Urothelium cell line (cell line): ENCODE results near the gene ROCK2.

ENCODE experiments used
- DNase-seq: peaks from one replicate; pipeline ENCODE4 v3.0.0; 2011; ENCODE audit warnings: low spot score, mixed read lengths
- FAIRE-seq: peaks from 2 replicates; lab custom pipeline; 2011; peaks lifted over from hg19 to GRCh38; lab: Jason Lieb, UNC

Gene ROCK2

DNA sequence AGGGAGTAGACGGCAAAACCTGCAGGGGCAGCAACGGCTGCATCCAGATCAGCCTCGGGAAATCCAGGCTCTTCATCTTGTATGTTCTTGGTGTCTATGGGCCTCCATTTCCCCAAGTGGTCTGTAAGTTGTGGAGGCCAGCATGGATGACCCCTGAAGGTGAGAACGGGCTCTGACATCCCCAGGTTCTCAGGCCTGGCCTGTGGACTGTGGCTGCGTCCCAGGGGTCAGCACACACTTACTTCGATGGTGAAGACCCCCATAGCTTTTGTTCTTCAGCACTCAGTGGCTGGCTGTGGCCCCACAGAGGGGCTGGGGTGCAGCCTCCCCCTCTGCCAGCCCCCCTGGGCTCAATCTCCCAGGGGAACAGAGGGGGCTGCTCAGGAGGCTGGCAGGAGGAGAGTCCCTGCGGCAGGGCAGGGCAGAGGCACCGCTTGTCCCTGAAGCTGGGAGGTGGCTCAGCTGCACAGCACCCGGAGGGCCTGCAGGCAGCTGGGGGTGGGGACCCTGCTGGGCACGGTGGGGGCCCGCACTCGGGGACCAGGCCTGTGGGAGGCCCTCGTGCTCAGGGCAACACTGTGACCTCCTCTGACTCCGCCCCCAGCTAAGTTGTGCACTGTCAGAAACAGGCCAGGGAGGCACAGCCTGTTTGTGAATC, 185.4 kb downstream of the ROCK2 start:
- DNase-seq (no peak), FAIRE-seq (no peak)

DNA sequence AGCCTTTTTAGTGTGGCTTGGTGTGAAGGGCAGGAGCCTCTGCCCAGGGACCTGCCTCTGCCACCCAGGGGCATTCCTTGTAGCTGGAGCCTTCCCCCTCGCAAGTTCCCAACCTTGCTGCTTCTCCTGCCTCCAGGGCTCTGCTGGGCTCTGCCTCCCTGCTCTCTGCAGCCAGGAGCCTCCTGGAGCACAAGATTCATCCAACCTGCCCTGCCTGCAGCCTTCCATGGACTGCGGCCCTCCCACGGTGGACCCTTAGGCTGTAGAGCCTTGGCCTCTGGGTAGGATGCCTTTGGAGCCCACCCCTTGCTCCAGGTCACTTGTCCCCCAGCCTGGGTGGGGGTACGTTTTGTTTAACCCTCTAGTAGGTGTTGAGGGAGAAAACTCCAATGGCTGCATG, 186.7 kb downstream of the ROCK2 start:
- DNase-seq (no peak), FAIRE-seq (no peak)

DNA sequence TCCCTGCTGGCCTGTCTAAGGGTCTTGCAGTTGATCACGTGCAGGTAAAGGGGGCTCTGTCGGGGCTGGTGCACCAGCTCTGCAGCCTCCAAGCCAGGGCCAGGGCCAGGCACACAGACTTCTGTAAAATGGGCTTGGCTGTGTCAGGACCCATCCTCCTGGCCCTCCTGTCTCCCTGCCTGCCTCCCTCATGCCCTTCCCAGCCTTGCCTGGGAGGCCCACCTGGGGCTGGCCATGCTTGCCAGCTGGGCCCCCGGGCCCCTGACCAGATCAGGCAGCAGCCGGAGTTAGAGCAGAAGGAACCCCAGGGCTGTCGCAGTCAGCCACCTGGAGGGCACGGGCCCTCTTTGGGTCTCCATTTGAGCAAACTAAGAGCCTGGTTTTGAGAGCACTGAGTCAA, 187.1 kb downstream of the ROCK2 start:
- DNase-seq (no peak), FAIRE-seq (no peak)

DNA sequence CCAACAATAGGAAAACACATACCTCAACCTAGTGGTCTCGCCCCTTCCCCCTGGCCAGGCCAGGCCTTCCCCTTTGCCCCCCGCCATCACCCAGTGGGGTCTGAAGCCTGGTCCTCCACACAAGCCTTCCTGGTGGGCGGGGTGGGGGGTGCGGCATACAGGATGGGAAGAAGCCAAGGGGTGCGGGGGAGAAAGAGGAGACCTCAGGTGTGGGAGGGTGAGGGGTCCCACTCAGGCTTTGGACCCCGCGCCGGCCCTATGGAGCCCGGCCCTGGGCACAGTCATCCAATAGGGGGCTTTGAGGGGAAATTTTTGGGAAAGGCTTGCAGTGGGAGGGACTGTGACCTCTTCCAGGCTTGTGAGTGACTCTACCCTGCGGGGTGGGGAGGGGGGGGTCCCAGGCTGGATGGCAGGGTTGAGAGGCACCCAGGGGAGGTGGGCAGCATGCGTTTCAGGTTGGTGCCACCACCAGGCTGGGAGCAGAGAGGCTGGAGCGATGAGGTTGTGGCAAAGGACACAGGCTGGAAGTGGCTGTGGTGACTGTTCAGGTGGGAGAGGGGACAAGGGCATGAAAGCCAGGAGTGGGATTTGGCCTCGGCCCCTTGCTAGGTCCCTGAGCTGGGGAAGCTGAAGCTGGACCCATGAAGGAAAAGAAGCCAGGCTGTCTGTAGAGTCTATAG, 187.9 kb downstream of the ROCK2 start:
- no peak for FAIRE-seq

DNA sequence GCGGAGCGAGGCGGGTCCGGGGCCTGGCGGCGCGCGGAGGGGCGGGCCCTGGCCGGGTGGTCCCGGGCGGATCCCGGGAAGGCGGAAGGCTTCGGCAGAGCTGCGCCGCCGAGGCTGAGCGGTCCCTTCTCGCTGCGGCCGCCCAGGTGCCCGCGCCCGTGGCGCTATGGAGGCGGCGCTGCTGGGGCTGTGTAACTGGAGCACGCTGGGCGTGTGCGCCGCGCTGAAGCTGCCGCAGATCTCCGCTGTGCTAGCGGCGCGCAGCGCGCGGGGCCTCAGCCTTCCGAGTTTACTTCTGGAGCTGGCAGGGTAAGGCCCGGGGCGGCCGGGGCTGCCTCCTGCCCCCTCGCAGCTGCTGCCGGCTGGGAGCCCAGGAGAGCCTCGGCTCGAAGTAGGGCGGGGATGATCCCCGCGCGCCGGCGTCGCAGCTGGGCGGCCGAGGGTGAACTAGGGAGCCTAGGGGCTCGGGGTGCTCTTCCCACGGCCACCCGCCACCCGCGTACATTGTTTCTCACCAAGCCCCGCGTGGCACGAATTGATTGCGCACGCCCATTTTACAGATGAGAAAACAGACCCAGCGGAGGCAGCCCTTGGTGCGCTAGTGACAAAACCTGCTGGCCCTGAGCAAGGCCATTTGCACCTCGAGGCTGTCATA, 188.9 kb downstream of the ROCK2 start, which contains the start of gene SLC66A3:
TSS of gene SLC66A3 (plus strand) at position 87 of the 655 bp plus-strand sequence. CDS start at position 167, 80 bp downstream.
- FAIRE-seq (no peak), DNase-seq (no peak)

More for the DNA sequence above, 187.9 kb downstream of the ROCK2 start:
- DNase-seq: no peak

DNA sequence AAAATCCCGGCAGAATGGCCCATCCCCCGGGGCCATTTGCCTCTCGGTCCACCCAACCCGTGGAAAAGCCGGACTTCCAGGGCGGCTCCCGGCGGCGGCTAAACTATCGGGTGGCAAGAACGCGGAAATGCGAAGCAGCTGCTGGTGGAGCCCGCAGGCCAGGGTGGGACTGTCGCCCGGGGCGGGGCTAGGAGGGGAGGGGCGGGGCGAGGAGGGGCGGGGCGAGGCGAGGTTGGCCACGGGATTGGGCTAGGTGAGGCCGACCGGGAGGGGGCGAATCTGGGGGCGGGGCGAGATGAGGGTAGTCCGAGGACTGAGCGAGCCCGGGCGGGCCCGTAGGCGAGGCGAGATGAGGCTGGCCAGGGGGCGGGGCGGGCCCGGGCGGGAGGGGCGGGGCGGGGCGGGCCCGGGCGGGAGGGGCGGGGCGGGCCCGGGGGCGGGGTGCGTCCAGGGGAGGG, 189.5 kb downstream of the ROCK2 start:
- peak; percentile 98 for FAIRE-seq
- DNase-seq: peak; percentile 100

DNA sequence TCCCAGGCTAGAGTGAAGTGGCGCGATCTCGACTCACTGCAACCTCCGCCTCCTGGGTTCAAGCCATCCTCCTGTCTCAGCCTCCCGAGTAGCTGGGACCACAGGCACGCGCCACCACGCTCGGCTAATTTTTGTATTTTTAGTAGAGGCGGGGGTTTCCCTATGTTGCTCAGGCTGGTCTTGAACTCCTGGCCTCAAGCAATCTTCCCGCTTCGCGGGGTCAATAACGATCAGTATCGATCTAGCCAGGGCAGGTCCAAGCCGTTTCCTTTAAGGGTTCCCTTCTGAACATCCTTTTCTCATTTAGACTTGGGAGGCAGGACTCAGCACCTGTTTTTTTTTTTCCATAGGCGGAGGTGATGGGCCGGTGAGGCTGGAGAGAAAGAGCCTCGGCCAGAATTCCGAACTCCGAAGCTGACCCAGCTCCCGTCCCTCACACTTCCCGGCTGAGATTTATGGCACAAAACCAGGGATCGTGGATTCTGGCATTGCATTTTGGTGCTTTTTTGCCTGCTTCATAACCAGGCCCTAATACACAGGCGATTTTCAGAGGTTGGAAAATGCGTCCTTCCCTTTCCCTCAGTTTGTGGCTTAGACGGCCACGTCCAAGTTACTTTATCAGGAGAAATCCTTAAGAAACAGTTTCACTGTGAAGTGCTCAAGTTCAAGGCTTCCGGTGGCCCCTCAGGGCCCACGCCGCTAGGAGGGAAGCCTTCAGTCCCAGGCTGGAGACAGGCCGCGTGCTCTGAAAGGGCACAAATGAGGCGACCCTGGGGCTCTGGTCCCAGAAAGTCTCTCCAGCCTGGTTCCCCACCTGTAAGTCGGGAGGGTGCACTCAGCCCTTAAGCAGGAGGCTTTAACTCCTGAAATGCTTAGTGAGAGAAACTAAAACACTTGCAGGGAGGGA, 190.2 kb downstream of the ROCK2 start:
- FAIRE-seq: no peak
- no peak for DNase-seq

DNA sequence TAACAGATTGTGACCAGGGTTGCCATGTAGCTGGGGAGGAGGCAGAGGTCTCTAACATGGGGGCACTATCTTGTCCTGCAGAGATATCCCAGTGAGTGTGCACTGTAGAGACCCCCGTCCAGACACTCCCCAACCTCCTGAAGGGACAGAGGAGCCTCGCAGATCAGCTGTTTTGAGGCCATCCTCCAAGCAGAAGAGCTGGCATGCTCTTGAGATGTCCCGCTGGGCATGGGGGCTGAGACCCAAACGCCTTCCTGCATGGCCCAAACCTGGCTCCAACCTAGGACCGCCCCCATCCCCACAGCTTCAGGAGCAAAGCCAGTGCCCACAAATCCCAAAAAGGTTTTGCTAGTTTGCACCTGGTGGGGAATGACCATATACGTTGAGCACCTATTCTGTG, 191.8 kb downstream of the ROCK2 start:
- DNase-seq (no peak), FAIRE-seq (peak; percentile 56)

DNA sequence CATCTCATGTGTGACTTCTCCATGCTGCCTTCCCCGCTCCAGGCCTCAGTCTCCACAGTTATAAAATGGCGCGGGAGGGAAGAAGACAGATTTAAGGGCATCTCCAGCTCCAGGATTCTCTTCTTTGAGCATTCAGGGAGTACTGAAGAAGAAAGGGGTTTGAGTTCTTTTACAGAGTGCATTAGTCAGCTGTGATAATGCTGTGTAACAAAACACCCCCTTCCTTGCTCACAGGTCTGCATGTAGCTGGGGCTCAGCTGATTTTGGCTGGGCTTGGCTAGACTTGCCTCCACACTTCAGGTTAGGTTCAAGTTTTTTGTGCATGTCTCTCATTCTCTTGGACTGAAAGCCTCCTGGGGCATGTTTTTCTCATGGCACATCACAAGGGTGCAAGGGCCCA, 197.2 kb downstream of the ROCK2 start:
- FAIRE-seq (no peak), DNase-seq (no peak)

DNA sequence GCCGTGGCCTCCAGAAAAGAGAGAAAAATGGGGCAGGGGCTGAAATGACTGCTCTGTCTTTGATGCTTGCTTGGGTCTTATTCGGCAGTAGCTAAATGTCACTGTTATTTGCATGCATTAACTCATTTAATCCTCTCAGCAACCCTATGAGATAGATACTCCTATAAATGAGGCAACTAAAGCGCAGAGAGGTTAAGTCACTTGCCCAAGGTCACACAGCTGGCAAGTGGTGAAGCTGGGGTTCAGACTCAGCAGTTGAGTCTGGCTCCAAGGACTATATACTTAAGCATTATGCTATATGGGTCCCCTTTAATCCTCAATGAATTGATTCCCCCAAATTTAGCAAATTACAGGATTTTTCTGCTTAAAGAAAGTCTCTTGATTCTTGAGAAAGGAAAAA, 198.4 kb downstream of the ROCK2 start:
- DNase-seq (no peak), FAIRE-seq (no peak)

DNA sequence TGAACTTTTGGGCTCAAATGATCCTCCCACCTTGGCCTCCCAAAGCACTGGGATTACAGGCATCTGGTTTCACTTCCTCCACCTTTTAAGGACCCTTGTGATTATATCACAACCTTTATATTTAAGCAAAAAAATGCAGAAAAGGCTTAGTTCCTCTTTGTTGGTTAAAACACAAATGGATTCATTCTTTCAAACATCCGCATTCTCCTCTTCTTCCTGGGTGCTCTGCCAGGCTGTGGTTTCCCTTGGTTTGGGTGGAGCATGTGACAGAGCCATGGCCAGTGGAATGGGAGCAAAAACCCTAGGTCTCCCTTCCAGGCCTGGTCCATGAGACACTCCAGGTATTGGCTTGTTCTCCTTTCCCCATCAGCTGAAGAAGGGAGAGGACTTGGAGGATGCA, 199.1 kb downstream of the ROCK2 start:
- FAIRE-seq: no peak

DNA sequence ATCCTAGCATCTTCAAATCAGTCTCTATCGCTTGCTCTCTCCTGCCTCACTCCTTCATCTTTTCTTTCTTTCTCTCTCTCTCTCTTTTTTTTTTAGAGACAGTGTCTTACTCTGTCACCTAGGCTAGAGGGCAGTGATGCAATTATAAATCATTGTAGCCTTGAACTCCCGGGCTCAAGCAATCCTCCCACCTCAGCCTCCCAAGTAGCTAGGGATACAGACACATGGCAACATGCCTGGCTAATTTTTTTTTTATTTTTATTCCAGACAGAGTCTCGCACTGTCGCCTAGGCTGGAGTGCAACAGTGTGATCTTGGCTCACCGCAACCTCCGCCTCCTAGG, 199.7 kb downstream of the ROCK2 start:
- FAIRE-seq (no peak), DNase-seq (no peak)

More for the DNA sequence above, 199.1 kb downstream of the ROCK2 start:
- no peak for DNase-seq

DNA sequence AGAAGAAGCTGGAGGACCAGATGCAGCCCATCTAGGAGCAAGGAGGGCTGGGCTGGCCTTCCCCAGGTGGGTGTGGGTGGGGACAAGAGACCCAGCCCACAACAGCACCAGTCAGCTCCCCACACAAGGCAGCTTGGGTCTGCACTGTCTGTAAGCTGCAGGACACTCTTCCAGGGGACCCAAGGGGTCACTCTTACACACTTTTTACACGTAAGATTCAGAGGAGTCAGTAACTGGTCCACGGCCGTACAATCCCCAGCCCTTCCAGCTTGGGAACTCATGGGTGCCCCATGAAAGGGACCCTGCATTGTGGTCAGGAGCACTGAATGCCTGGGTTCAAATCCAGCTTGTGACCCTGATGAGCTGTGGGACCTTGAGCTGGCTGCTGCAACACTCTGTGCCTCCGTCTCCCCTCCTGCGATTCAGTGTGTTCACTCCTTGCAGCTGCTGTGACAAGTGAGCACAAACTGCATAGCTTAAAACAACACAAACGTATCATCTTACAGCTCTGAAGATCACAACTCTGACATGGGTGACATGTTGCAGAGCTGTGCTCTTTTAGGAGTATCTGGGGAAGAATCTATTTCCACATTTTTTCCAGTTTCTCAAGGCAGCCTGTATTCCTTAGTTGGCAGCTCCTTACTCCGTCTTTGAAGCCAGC, 200.2 kb downstream of the ROCK2 start:
- FAIRE-seq (no peak), DNase-seq (no peak)

DNA sequence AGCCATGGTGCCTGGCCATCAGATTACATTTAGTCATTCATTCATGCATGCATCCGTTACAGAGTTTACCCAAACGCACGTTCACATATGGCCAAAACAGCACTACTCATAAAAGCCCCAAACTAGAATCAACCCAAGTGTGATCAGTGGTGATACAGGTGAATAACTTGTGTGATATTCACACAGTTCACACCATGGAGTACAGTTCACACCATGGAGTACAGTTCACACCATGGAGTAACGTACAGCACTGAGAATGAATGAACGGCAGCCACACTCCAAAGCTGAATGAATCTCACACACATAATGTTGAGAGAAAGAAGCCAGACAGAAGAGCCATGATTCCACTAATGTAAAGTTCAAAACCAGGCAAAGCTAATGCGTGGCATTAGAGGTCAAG, 201.4 kb downstream of the ROCK2 start:
- FAIRE-seq: no peak
- DNase-seq: no peak

DNA sequence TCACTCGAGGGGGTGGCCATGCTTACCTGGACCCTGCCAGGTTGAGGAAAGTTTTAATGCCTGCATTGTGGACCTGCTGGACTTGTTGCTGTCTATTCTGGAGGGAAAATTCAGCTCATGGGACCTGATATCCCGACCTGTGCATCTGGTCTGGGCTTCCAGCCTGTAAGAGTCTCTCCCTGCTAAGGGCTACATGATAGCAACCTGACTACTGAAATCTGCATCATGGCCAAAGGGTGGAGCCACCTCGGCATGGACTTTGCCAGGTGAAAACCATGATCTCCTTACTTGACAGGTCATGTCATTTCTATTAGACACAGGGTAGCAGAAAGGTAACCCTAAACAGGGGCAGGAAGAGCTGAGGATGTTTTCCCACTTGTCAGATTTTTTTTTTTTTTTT, 202.1 kb downstream of the ROCK2 start:
- no peak for DNase-seq
- FAIRE-seq: no peak

DNA sequence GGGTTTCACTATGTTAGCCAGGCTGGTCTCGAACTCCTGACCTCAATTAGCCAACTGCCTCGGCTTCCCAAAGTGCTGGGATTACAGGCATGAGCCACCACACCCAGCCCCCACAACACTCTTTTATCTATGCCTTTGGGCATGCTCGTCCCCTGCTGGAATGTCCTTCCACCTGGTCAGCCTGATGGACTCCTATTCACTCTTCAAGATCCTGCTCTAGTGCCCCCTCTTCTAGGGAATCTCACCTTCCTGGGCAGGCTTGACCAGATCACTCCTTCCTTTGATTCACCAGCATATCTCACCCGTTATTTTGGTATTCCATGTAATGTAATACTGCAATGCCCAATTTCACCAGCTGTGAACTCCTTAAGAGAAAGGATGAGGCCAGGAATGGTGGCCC, 203.1 kb downstream of the ROCK2 start:
- DNase-seq: no peak
- FAIRE-seq: no peak

DNA sequence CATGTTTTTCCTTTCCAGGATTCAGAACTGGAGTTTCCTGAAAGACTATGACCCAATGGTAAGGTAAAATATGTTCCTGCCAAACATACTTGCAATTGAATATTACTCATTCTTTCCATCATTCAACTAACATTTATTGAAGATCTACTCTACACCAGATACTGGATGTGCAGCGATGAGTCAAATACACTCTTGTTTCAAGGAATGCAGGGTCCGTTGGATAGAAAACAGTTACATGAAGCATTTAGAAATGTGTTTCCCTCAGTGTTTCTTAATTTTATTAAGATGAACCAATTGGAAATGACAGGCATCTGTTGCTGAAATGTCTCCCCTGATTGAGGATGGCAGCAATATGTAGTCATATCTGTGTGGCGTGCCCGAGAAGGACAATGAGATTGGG, 203.9 kb downstream of the ROCK2 start:
- DNase-seq (no peak), FAIRE-seq (no peak)

DNA sequence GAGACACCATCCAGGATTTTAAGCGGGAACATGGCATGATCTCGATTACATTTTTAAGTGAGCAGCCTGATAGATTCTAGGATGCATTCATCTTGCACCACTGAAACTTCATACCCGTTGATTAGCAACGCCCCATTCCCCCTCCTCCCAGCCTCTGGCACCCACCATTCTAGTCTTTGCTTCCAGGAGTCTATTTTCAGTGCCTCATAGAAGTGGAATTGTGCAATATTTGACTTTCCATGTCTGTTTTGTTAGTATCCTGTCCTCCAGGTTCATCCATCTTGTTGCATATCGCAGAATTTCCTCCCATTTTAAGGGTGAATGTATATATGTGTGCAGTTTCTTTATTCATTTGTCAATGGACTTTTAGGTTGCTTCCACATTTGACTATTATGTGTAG, 210.1 kb downstream of the ROCK2 start:
- FAIRE-seq: no peak
- no peak for DNase-seq

DNA sequence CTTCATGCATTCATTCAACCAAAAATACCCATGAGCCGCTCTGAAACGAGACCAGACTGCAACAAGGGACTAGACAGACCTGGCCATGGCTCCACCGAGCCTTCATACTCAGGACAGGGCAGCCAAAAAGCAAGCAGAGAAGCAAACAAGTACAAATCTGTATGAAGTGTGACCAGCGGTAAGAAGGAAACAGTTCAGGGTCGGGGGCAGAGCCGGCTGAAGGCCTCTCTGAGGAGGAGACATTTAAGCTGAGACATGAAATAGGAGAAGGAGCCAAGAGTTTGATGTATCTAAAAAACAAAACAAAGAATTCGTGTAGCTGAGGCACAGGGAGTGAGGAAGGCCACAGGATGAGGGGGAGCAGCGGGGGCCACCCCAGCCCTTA, 210.5 kb downstream of the ROCK2 start:
- no peak for DNase-seq
- FAIRE-seq: no peak

DNA sequence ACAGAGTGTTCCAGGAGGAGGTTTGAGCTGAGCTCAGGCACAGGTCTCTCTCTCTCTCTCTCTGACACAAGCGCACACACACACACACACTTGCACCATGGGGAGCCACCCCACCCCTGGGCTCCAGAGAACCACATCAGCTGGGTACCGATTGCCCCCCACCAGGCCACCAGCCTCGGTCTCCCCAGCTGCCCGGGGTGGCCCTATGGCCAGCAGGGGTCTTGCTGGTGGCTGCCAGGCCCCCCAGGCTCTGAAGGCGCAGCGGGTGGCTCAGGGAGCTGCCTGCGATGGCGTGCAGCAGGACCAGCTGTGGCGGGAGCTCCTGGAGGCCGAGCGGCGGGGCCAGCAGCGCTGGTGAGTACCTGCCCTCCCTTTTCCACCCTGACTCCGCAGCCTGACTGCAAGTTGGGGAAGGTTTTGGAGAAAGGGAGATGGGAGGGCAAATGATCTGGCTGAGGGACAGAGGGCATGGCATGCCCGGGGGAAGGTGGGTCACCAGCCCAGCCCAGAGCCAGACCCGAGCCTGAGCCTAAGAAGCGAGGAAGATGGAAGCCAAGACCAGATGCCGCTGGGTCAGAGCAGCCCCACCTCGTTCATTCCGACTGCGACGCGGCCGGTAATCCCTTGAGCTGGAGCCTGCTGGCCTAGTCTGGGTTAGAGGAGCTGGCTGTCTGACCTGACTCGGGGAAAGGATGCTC, 211.0 kb downstream of the ROCK2 start:
- DNase-seq (no peak), FAIRE-seq (no peak)
